Measurements from ENCODE around the gene LMBR1L. TPM values are rescaled to one million over a fixed set of nuclear protein-coding genes. Genes with fewer than 3 reads are reported as not detected.

LMBR1L gene
- total RNA-seq, 1 donor from 2014 or later = 61.7 TPM

GRCh38 chr12:49050507-49051372 lies 59.9 kb downstream of the LMBR1L start:
- no peak overlapping the region for H3K4me3 ChIP-seq
- intact Hi-C loops (cut with DNase I) = no loop called here
- DNase-seq (peak; percentile 17), ATAC-seq (no peak)
- no peak for TF ChIP-seq CTCF (IDR thresholded peaks at IDR 0.05)
- peaks cover 98% of the 10 kb centered on the region for H3K36me3 ChIP-seq
- no peaks in the 10 kb centered on the region for H3K27me3 ChIP-seq (ENCODE audit: low read depth)
- H3K27ac ChIP-seq = no peak overlapping the region
- peaks cover 9% of the 10 kb centered on the region for H3K4me1 ChIP-seq
- H3K9me3 ChIP-seq = no peaks in the 10 kb centered on the region

- DNase-seq (peak; percentile 30), ATAC-seq (no peak)
- Histone ChIP-seq H3K27me3 (ENCODE audit: low read depth) (no peaks in the 10 kb centered on the region), H3K4me1 (no peaks in the 10 kb centered on the region), H3K27ac (no peak overlapping the region), H3K9me3 (no peaks in the 10 kb centered on the region), H3K4me3 (no peak overlapping the region), H3K36me3 (peaks cover 100% of the 10 kb centered on the region)
- no peak for TF ChIP-seq CTCF (IDR thresholded peaks at IDR 0.05)
- intact Hi-C loops (cut with DNase I) = no loop called here
Observed at GRCh38 chr12:49049566-49050224, 61.0 kb downstream of the LMBR1L start.

DNA sequence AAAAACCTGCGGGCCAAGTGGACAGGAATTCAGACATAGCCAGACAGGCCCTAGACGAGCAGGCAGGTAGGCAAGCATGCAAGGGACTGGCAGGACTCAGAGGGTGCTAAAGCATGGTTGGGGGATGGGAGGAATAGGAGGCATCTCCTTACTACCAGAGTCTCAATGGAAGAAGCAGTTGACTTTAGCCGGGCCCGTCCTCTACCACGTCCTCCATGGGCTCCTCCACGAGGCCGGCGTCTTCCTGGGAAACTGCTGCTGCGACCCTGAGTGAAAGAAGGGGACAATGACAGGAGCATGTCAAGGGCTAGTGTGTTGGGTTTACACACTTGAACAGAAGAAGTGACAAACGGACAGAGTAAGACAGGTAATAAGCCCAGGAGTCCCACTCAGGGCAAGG lies 61.7 kb downstream of the LMBR1L start:
- no peaks in the 10 kb centered on the region for H3K27me3 ChIP-seq (ENCODE audit: low read depth)
- DNase-seq (peak; percentile 25), ATAC-seq (no peak)
- no peaks in the 10 kb centered on the region for H3K9me3 ChIP-seq
- no peak for TF ChIP-seq CTCF (IDR thresholded peaks at IDR 0.05)
- no peaks in the 10 kb centered on the region for H3K4me1 ChIP-seq
- intact Hi-C loops (cut with DNase I) = no loop called here
- H3K36me3 ChIP-seq = peaks cover 100% of the 10 kb centered on the region
- H3K4me3 ChIP-seq = no peak overlapping the region
- no peak overlapping the region for H3K27ac ChIP-seq

Other genes starting within 250 kb of the LMBR1L start
- gene RND1, start 245.0 kb downstream of the LMBR1L start, total RNA-seq = 5.9 TPM
- 24.9 TPM for gene FKBP11, start 185.4 kb downstream of the LMBR1L start, total RNA-seq
- gene ARF3, start 153.4 kb downstream of the LMBR1L start, total RNA-seq = 155 TPM
- 0.77 TPM for gene WNT10B, start 139.1 kb downstream of the LMBR1L start, total RNA-seq
- gene WNT1, start 132.5 kb downstream of the LMBR1L start, total RNA-seq = not detected
- gene DDN, start 111.5 kb downstream of the LMBR1L start, total RNA-seq = not detected
- gene PRKAG1, start 92.1 kb downstream of the LMBR1L start, total RNA-seq = 49.2 TPM
- 114 TPM for gene KMT2D, start 50.1 kb downstream of the LMBR1L start, total RNA-seq
- 1.5 TPM for gene RHEBL1, start 40.9 kb downstream of the LMBR1L start, total RNA-seq
- 1.5 TPM for gene DHH, start 16.0 kb downstream of the LMBR1L start, total RNA-seq
- gene TUBA1B, start 20.5 kb upstream of the LMBR1L start, total RNA-seq = 575 TPM
- gene TUBA1A, start 78.2 kb upstream of the LMBR1L start, total RNA-seq = 120 TPM
- gene TUBA1C, start 154.2 kb upstream of the LMBR1L start, total RNA-seq = 96.0 TPM
- gene PRPH, start 184.3 kb upstream of the LMBR1L start, total RNA-seq = 1.0 TPM
- gene TROAP, start 212.4 kb upstream of the LMBR1L start, total RNA-seq = 1.4 TPM
- not detected for gene C1QL4, start 226.3 kb upstream of the LMBR1L start, total RNA-seq
- 0.18 TPM for gene DNAJC22, start 236.0 kb upstream of the LMBR1L start, total RNA-seq

All from lower lobe of right lung (tissue), 2 donors.